CD14-positive monocyte (primary cell): ENCODE results near the gene KLC3. TPM values are rescaled to one million over a fixed set of nuclear protein-coding genes. Genes with fewer than 3 reads are reported as not detected.
A peak's percentile ranks its signal among the peaks of the same experiment; 100 is the strongest.

Experiments used
- DNase-seq, 3 donors: peaks; one replicate each; pipeline ENCODE4 v3.0.0-alpha.2; 2011 to 2022
- H2AFZ ChIP-seq: 2 replicates; pipeline ENCODE4 v1.6.0; 2012; ENCODE audit warnings: mild to moderate bottlenecking, low read depth, low read length, inconsistent platforms; ENCODE audit not compliant: insufficient read depth, poor library complexity, severe bottlenecking
- H3K27ac ChIP-seq, 2 donors: 1 replicate in 1 of 2; 2 replicates in 1 of 2; pipeline ENCODE4 v1.5.1; 2012 to 2013; ENCODE audit warnings: low read length in 2 of 2, control low read depth in 1 of 2, inconsistent platforms in 1 of 2, low read depth in 1 of 2, mild to moderate bottlenecking in 1 of 2
- H3K27me3 ChIP-seq, 2 donors: one replicate each; pipeline versions ENCODE4 v1.6.0 to v1.6.1; 2011 to 2013; ENCODE audit warnings: low read length in 2 of 2; ENCODE audit not compliant: control insufficient read depth in 2 of 2, insufficient read depth in 2 of 2
- H3K36me3 ChIP-seq, 2 donors: replicated peaks in 1 of 2; 1 replicate in 1 of 2; 2 replicates in 1 of 2; pipeline versions ENCODE4 v1.5.1 to v1.6.1; 2012 to 2013; ENCODE audit warnings: low read length in 2 of 2, control low read depth in 1 of 2, inconsistent platforms in 1 of 2, mild to moderate bottlenecking in 1 of 2; ENCODE audit not compliant: insufficient read depth in 2 of 2, control insufficient read depth in 1 of 2
- H3K4me1 ChIP-seq, 2 donors: 1 replicate in 1 of 2; 2 replicates in 1 of 2; pipeline versions ENCODE4 v1.5.1 to v1.6.1; 2012 to 2013; ENCODE audit warnings: low read length in 2 of 2, control low read depth in 1 of 2, inconsistent platforms in 1 of 2, mild to moderate bottlenecking in 1 of 2, moderate library complexity in 1 of 2; ENCODE audit not compliant: insufficient read depth in 2 of 2, control insufficient read depth in 1 of 2
- H3K4me2 ChIP-seq: replicated peaks from 2 replicates; pipeline ENCODE3; 2012; ENCODE audit warnings: low read length, moderate library complexity, mild to moderate bottlenecking; ENCODE audit not compliant: poor library complexity, severe bottlenecking; ENCODE audit errors: extremely low read depth
- H3K4me3 ChIP-seq, 3 experiments: fragments of 200-600 bp in 1 of 3; sonication (generic) in 1 of 3; replicated peaks in 1 of 3; 1 replicate in 2 of 3; 2 replicates in 1 of 3; pipeline ENCODE4 v1.5.1; 2011 to 2013; ENCODE audit warnings: low read length in 3 of 3, mild to moderate bottlenecking in 3 of 3, control low read depth in 2 of 3, low read depth in 2 of 3, inconsistent platforms in 1 of 3, moderate library complexity in 1 of 3
- H3K79me2 ChIP-seq: 2 replicates; pipeline ENCODE4 v1.6.0; 2012; ENCODE audit warnings: mild to moderate bottlenecking, control low read depth, inconsistent platforms, low read length, moderate library complexity; ENCODE audit not compliant: insufficient read depth
- H3K9ac ChIP-seq: 2 replicates; pipeline ENCODE4 v1.6.0; 2017; ENCODE audit warnings: low read length, mild to moderate bottlenecking; ENCODE audit not compliant: insufficient read depth, poor library complexity, severe bottlenecking
- H3K9me3 ChIP-seq, 2 donors: replicated peaks in 1 of 2; 1 replicate in 1 of 2; 2 replicates in 1 of 2; pipeline versions ENCODE4 v1.5.1 to v1.6.1; 2012 to 2013; ENCODE audit warnings: low read length in 2 of 2, control low read depth in 1 of 2; ENCODE audit not compliant: control insufficient read depth in 1 of 2, insufficient read depth in 1 of 2
- H4K20me1 ChIP-seq: 2 replicates; pipeline ENCODE4 v1.6.0; 2012; ENCODE audit warnings: mild to moderate bottlenecking, low read length, control low read depth, moderate library complexity; ENCODE audit not compliant: insufficient read depth
- H3K27ac Mint-ChIP-seq, 7 donors: one replicate each; pipeline ENCODE4 v1.8.0; 2020; ENCODE audit warnings: mild to moderate bottlenecking in 7 of 7, mixed read lengths in 7 of 7, moderate library complexity in 6 of 7, inconsistent platforms in 2 of 7
- H3K27me3 Mint-ChIP-seq, 3 donors: one replicate each; pipeline ENCODE4 v1.8.0; 2021 to 2022; ENCODE audit warnings: low read depth in 3 of 3, mild to moderate bottlenecking in 3 of 3, mixed read lengths in 3 of 3, moderate library complexity in 3 of 3, inconsistent platforms in 1 of 3
- H3K36me3 Mint-ChIP-seq, 2 donors: one replicate each; pipeline ENCODE4 v1.8.0; 2020; ENCODE audit warnings: mixed read lengths in 2 of 2, inconsistent platforms in 1 of 2, mild to moderate bottlenecking in 1 of 2
- H3K4me1 Mint-ChIP-seq: one replicate; pipeline ENCODE4 v1.8.0; 2020; ENCODE audit warnings: mild to moderate bottlenecking, mixed read lengths
- H3K4me3 Mint-ChIP-seq, 2 donors: one replicate each; pipeline ENCODE4 v1.8.0; 2020; ENCODE audit warnings: mild to moderate bottlenecking in 2 of 2, mixed read lengths in 2 of 2, moderate library complexity in 1 of 2
- H3K9me3 Mint-ChIP-seq, 7 donors: one replicate each; pipeline ENCODE4 v1.8.0; 2020 to 2022; ENCODE audit warnings: mixed read lengths in 7 of 7, mild to moderate bottlenecking in 6 of 7, moderate library complexity in 6 of 7, inconsistent platforms in 2 of 7
- CTCF ChIP-seq: fragments of 200-600 bp; IDR thresholded peaks from one replicate; pipeline ENCODE4 v1.8.0; 2022; ENCODE audit warnings: antibody characterized with exemption, mild to moderate bottlenecking
- WGBS: methylation state at CpG from one replicate; pipeline ENCODE4 v1.1.5; 2013; ENCODE audit warnings: missing lambda C conversion rate; ENCODE audit not compliant: insufficient coverage; 5-methylcytosine and 5-hydroxymethylcytosine counted together
- intact Hi-C, 2 donors: fragments of 100-400 bp; cut with micrococcal nuclease; formaldehyde crosslinking; loops; one replicate each; pipeline versions ENCODE4 v1.15.0 to v1.15.1; 2023
- polyA plus RNA-seq, 3 donors: library from polyadenylated mRNA; depleted of rRNA in 1 of 3; unstranded in 2 of 3; stranded (reverse) in 1 of 3; fragments of 300-500 nt in 2 of 3; fragments of >200 nt in 1 of 3; fragmentation: Illumina TruSeq in 2 of 3; gene quantifications; 1 replicate in 2 of 3; 2 replicates in 1 of 3; pipeline ENCODE4 v1.2.3, GENCODE V29; 2012 to 2021

The KLC3 gene
- polyA plus RNA-seq, 3 donors: not detected

- DNase-seq: no peak
- Histone ChIP-seq H4K20me1 (no peaks in the 10 kb centered on the region), H3K79me2 (no peaks in the 10 kb centered on the region), H3K4me1 (no peaks in the 10 kb centered on the region), H3K4me2 (no peak overlapping the region), H3K27ac (no peak overlapping the region), H3K36me3 (peaks cover 0 to 2% of the 10 kb centered on the region in 2 donors), H3K4me3 (no peak overlapping the region), H3K9ac (no peak overlapping the region), H2AFZ (no peak overlapping the region), H3K27me3 (no peaks in the 10 kb centered on the region), H3K9me3 (peaks cover 0 to 4% of the 10 kb centered on the region in 2 donors)
- H3K36me3 Mint-ChIP-seq: peaks cover 5 to 11% of the 10 kb centered on the region in 2 donors
- H3K4me3 Mint-ChIP-seq: no peak overlapping the region
- TF ChIP-seq CTCF: no peak
- H3K27me3 Mint-ChIP-seq: peaks cover 4 to 15% (median 7%) of the 10 kb centered on the region in 3 donors
- H3K27ac Mint-ChIP-seq: peak overlapping the region in 1 of 7 donors; percentile 7
- intact Hi-C loops: no loop called here
- WGBS: 81% methylated on average over 9 of the region's 9 CpGs
- H3K4me1 Mint-ChIP-seq: peaks cover 2% of the 10 kb centered on the region
- H3K9me3 Mint-ChIP-seq: peaks cover 2 to 11% (median 7%) of the 10 kb centered on the region in 7 donors
Observed at GRCh38 chr19:45306040-45306439, 34.5 kb upstream of the KLC3 start.

- DNase-seq: no peak
- peaks cover 6% of the 10 kb centered on the region for H3K4me1 Mint-ChIP-seq
- intact Hi-C loops: no loop called here
- H3K4me3 ChIP-seq: no peak overlapping the region
- peaks cover 5 to 10% of the 10 kb centered on the region in 2 donors for H3K36me3 Mint-ChIP-seq
- peaks cover 0 to 4% of the 10 kb centered on the region in 2 donors for H3K9me3 ChIP-seq
- no peaks in the 10 kb centered on the region for H3K36me3 ChIP-seq
- H4K20me1 ChIP-seq: no peaks in the 10 kb centered on the region
- 86% methylated on average over 14 of the region's 18 CpGs for WGBS
- H3K27me3 ChIP-seq: no peaks in the 10 kb centered on the region
- TF ChIP-seq CTCF: no peak
- H3K27ac Mint-ChIP-seq: no peak overlapping the region
- H3K4me1 ChIP-seq: peaks cover 0 to 5% of the 10 kb centered on the region in 2 donors
- no peak overlapping the region for H3K9ac ChIP-seq
- H3K4me3 Mint-ChIP-seq: no peak overlapping the region
- H3K4me2 ChIP-seq: no peak overlapping the region
- H3K27me3 Mint-ChIP-seq: peaks cover 4 to 15% (median 7%) of the 10 kb centered on the region in 3 donors
- no peaks in the 10 kb centered on the region for H3K79me2 ChIP-seq
- H3K9me3 Mint-ChIP-seq: peaks cover 2 to 11% (median 7%) of the 10 kb centered on the region in 7 donors
- no peak overlapping the region for H3K27ac ChIP-seq
- H2AFZ ChIP-seq: no peak overlapping the region
Observed at GRCh38 chr19:45306518-45307027, 34.0 kb upstream of the KLC3 start.
